CD8-positive, alpha-beta memory T cell (primary cell): ENCODE measurements around the gene NES. TPM values are rescaled to one million over a fixed set of nuclear protein-coding genes. Genes with fewer than 3 reads are reported as not detected.

ENCODE experiments used
- CTCF ChIA-PET: fragments of 350-600 bp; sonication (Branson Sonifier 250); formaldehyde crosslinking; loops from one replicate; lab custom pipeline; 2021; ENCODE audit warnings: antibody characterized with exemption; lab: Charles Lee
- POLR2A ChIA-PET: fragments of 350-600 bp; sonication (Branson Sonifier 250); formaldehyde crosslinking; loops from one replicate; lab custom pipeline; 2021; ENCODE audit warnings: antibody characterized with exemption; lab: Charles Lee
- DNase-seq, 5 donors: peaks; one replicate each; pipeline versions ENCODE4 v3.0.0 to v3.0.0-alpha.2; 2020 to 2022; ENCODE audit warnings: mixed read lengths in 1 of 5
- H3K27ac ChIP-seq: one replicate; pipeline ENCODE4 v1.7.0; 2013; ENCODE audit warnings: low read depth, mild to moderate bottlenecking, low read length, moderate library complexity
- H3K27me3 ChIP-seq: 2 replicates; pipeline ENCODE4 v1.7.0; 2013; ENCODE audit warnings: low read length, mild to moderate bottlenecking; ENCODE audit not compliant: insufficient read depth, poor library complexity, severe bottlenecking
- H3K36me3 ChIP-seq: 2 replicates; pipeline ENCODE4 v1.7.0; 2013; ENCODE audit warnings: mild to moderate bottlenecking, low read length, moderate library complexity; ENCODE audit not compliant: insufficient read depth
- H3K4me1 ChIP-seq: 2 replicates; pipeline ENCODE4 v1.7.0; 2013; ENCODE audit warnings: mild to moderate bottlenecking, low read length, moderate library complexity; ENCODE audit not compliant: insufficient read depth
- H3K4me3 ChIP-seq: 2 replicates; pipeline ENCODE4 v1.7.0; 2013; ENCODE audit warnings: mild to moderate bottlenecking, low read length
- H3K9me3 ChIP-seq: 2 replicates; pipeline ENCODE4 v1.7.0; 2013; ENCODE audit warnings: mild to moderate bottlenecking, low read length
- H3K27ac Mint-ChIP-seq, 8 donors: one replicate each; pipeline ENCODE4 v1.8.0; 2020 to 2021; ENCODE audit warnings: mixed read lengths in 8 of 8, mild to moderate bottlenecking in 6 of 8, inconsistent platforms in 3 of 8, moderate library complexity in 3 of 8
- H3K27me3 Mint-ChIP-seq, 2 donors: one replicate each; pipeline ENCODE4 v1.8.0; 2020 to 2021; ENCODE audit warnings: mixed read lengths in 2 of 2, mild to moderate bottlenecking in 1 of 2, moderate library complexity in 1 of 2
- H3K36me3 Mint-ChIP-seq, 3 donors: one replicate each; pipeline ENCODE4 v1.8.0; 2020 to 2021; ENCODE audit warnings: mixed read lengths in 3 of 3, inconsistent platforms in 1 of 3, mild to moderate bottlenecking in 1 of 3
- H3K4me1 Mint-ChIP-seq, 3 donors: one replicate each; pipeline ENCODE4 v1.8.0; 2020 to 2021; ENCODE audit warnings: mixed read lengths in 3 of 3, inconsistent platforms in 1 of 3, mild to moderate bottlenecking in 1 of 3
- H3K4me3 Mint-ChIP-seq, 7 donors: one replicate each; pipeline ENCODE4 v1.8.0; 2020 to 2021; ENCODE audit warnings: mixed read lengths in 7 of 7, mild to moderate bottlenecking in 6 of 7, moderate library complexity in 4 of 7, inconsistent platforms in 2 of 7
- H3K9me3 Mint-ChIP-seq, 5 donors: one replicate each; pipeline ENCODE4 v1.8.0; 2020 to 2022; ENCODE audit warnings: mixed read lengths in 5 of 5, mild to moderate bottlenecking in 3 of 5, moderate library complexity in 2 of 5, inconsistent platforms in 1 of 5
- polyA plus RNA-seq: library from polyadenylated mRNA; unstranded; fragments of 300-500 nt; fragmentation: Illumina TruSeq; gene quantifications from one replicate; pipeline ENCODE4 v1.2.3, GENCODE V29; 2021
- total RNA-seq, 2 experiments: library from RNA; stranded (reverse); gene quantifications; one replicate each; pipeline ENCODE4 v1.2.3, GENCODE V29; 2021

Gene NES
- total and polyA plus RNA-seq, 3 experiments from 2014 or later: not detected

GRCh38 chr1:156663178-156663577 lies 14.0 kb downstream of the NES start:
- Mint-ChIP-seq H3K4me3 (no peak overlapping the region), H3K9me3 (no peaks in the 10 kb centered on the region), H3K27me3 (peaks cover 0 to 3% of the 10 kb centered on the region in 2 donors), H3K36me3 (no peaks in the 10 kb centered on the region), H3K27ac (peak overlapping the region in 2 of 8 donors; percentile 60 to 61), H3K4me1 (peaks cover 24 to 40% (median 27%) of the 10 kb centered on the region in 3 donors)
- Histone ChIP-seq H3K27ac (peak overlapping the region; percentile 38), H3K4me1 (peaks cover 37% of the 10 kb centered on the region), H3K9me3 (no peaks in the 10 kb centered on the region), H3K36me3 (no peaks in the 10 kb centered on the region), H3K4me3 (no peak overlapping the region), H3K27me3 (no peaks in the 10 kb centered on the region)
- ChIA-PET CTCF (interaction anchor here (1.5 kb wide), 1 partner anchor 27 kb away, joined by 3 read pairs; no protein-coding TSS in a partner anchor), POLR2A (no interaction called here)
- DNase-seq: no peak

- peaks cover 0 to 3% of the 10 kb centered on the region in 2 donors for H3K27me3 Mint-ChIP-seq
- H3K4me3 Mint-ChIP-seq: no peak overlapping the region
- no peaks in the 10 kb centered on the region for H3K9me3 Mint-ChIP-seq
- DNase-seq: no peak
- CTCF ChIA-PET: interaction anchor here (1.0 kb wide), 1 partner anchor 15 kb away, joined by 4 read pairs; no protein-coding TSS in a partner anchor
- POLR2A ChIA-PET: no interaction called here
- peaks cover 24 to 45% (median 31%) of the 10 kb centered on the region in 3 donors for H3K4me1 Mint-ChIP-seq
- peaks cover 42% of the 10 kb centered on the region for H3K4me1 ChIP-seq
- H3K36me3 Mint-ChIP-seq: no peaks in the 10 kb centered on the region
- no peaks in the 10 kb centered on the region for H3K9me3 ChIP-seq
- peak overlapping the region in 2 of 8 donors; percentile 60 to 61 for H3K27ac Mint-ChIP-seq
- H3K36me3 ChIP-seq: no peaks in the 10 kb centered on the region
- H3K27ac ChIP-seq: peak overlapping the region; percentile 38
- H3K4me3 ChIP-seq: no peak overlapping the region
- H3K27me3 ChIP-seq: no peaks in the 10 kb centered on the region
Measured at GRCh38 chr1:156662800-156663055, 14.5 kb downstream of the NES start.

GRCh38 chr1:156662005-156662799 lies 15.0 kb downstream of the NES start:
- H3K27me3 Mint-ChIP-seq: peaks cover 3 to 7% of the 10 kb centered on the region in 2 donors
- H3K9me3 Mint-ChIP-seq: no peaks in the 10 kb centered on the region
- POLR2A ChIA-PET: no interaction called here
- peaks cover 47% of the 10 kb centered on the region for H3K4me1 ChIP-seq
- no peak for DNase-seq
- peaks cover 30 to 50% (median 37%) of the 10 kb centered on the region in 3 donors for H3K4me1 Mint-ChIP-seq
- no peaks in the 10 kb centered on the region for H3K36me3 ChIP-seq
- no peaks in the 10 kb centered on the region for H3K9me3 ChIP-seq
- no peak overlapping the region for H3K4me3 ChIP-seq
- no peaks in the 10 kb centered on the region for H3K36me3 Mint-ChIP-seq
- no peak overlapping the region for H3K4me3 Mint-ChIP-seq
- H3K27me3 ChIP-seq: peaks cover 3% of the 10 kb centered on the region
- H3K27ac Mint-ChIP-seq: peak overlapping the region in 3 of 8 donors; percentile 24 to 86 (median 61)
- CTCF ChIA-PET: interaction anchor here (1.0 to 2.1 kb wide), 3 partner anchors 14 to 66 kb away, joined by 4 to 9 read pairs (median 6); partner anchors contain the start of genes ISG20L2, METTL25B and NES
- H3K27ac ChIP-seq: peak overlapping the region; percentile 80

GRCh38 chr1:156660752-156661112 lies 16.5 kb downstream of the NES start:
- ChIA-PET POLR2A (interaction anchor here (0.7 kb wide), 1 partner anchor 97 kb away, joined by 3 read pairs; no protein-coding TSS in a partner anchor), CTCF (interaction anchor here (0.7 to 7.6 kb wide), 12 partner anchors 16 to 178 kb away, joined by 3 to 93 read pairs (median 4); partner anchors contain the start of genes ISG20L2, METTL25B and NES)
- H3K36me3 Mint-ChIP-seq: no peaks in the 10 kb centered on the region
- H3K27me3 Mint-ChIP-seq: peaks cover 18% of the 10 kb centered on the region in 2 donors
- Histone ChIP-seq H3K36me3 (no peaks in the 10 kb centered on the region), H3K4me3 (peak overlapping the region; percentile 14), H3K27ac (peak overlapping the region; percentile 80), H3K27me3 (peaks cover 16% of the 10 kb centered on the region), H3K4me1 (peaks cover 58% of the 10 kb centered on the region), H3K9me3 (no peaks in the 10 kb centered on the region)
- no peak for DNase-seq
- peak overlapping the region in 1 of 7 donors; percentile 71 for H3K4me3 Mint-ChIP-seq
- peaks cover 35 to 60% (median 44%) of the 10 kb centered on the region in 3 donors for H3K4me1 Mint-ChIP-seq
- H3K9me3 Mint-ChIP-seq: no peaks in the 10 kb centered on the region
- peak overlapping the region in 6 of 8 donors; percentile 8 to 86 (median 71) for H3K27ac Mint-ChIP-seq

GRCh38 chr1:156659988-156660751 lies 17.0 kb downstream of the NES start:
- H3K36me3 ChIP-seq: no peaks in the 10 kb centered on the region
- H3K36me3 Mint-ChIP-seq: no peaks in the 10 kb centered on the region
- peak; percentile 85 to 92 (median 88) for DNase-seq
- H3K9me3 ChIP-seq: no peaks in the 10 kb centered on the region
- H3K27ac Mint-ChIP-seq: peak overlapping the region; percentile 11 to 86 (median 74)
- ChIA-PET POLR2A (no interaction called here), CTCF (interaction anchor here (0.7 to 7.6 kb wide), 21 partner anchors 10 to 1549 kb away, joined by 3 to 93 read pairs (median 4); partner anchors contain the start of genes ISG20L2, METTL25B and NES)
- peaks cover 35 to 60% (median 44%) of the 10 kb centered on the region in 3 donors for H3K4me1 Mint-ChIP-seq
- H3K4me3 Mint-ChIP-seq: peak overlapping the region; percentile 24 to 75 (median 62)
- no peaks in the 10 kb centered on the region for H3K9me3 Mint-ChIP-seq
- peaks cover 58% of the 10 kb centered on the region for H3K4me1 ChIP-seq
- peak overlapping the region; percentile 80 for H3K27ac ChIP-seq
- peaks cover 17 to 23% of the 10 kb centered on the region in 2 donors for H3K27me3 Mint-ChIP-seq
- peak overlapping the region; percentile 36 for H3K4me3 ChIP-seq
- peaks cover 22% of the 10 kb centered on the region for H3K27me3 ChIP-seq

GRCh38 chr1:156659661-156659987 lies 17.6 kb downstream of the NES start:
- peaks cover 18 to 29% of the 10 kb centered on the region in 2 donors for H3K27me3 Mint-ChIP-seq
- no peaks in the 10 kb centered on the region for H3K36me3 Mint-ChIP-seq
- DNase-seq: no peak
- H3K9me3 Mint-ChIP-seq: no peaks in the 10 kb centered on the region
- POLR2A ChIA-PET: no interaction called here
- peaks cover 35 to 60% (median 44%) of the 10 kb centered on the region in 3 donors for H3K4me1 Mint-ChIP-seq
- CTCF ChIA-PET: interaction anchor here (0.7 to 7.6 kb wide), 16 partner anchors 10 to 1549 kb away, joined by 3 to 93 read pairs (median 3); partner anchors contain the start of gene NES
- Histone ChIP-seq H3K9me3 (no peaks in the 10 kb centered on the region), H3K27ac (peak overlapping the region; percentile 27), H3K4me3 (peak overlapping the region; percentile 36), H3K36me3 (no peaks in the 10 kb centered on the region), H3K27me3 (peaks cover 26% of the 10 kb centered on the region), H3K4me1 (peaks cover 58% of the 10 kb centered on the region)
- H3K4me3 Mint-ChIP-seq: peak overlapping the region; percentile 16 to 75 (median 60)
- H3K27ac Mint-ChIP-seq: peak overlapping the region in 6 of 8 donors; percentile 18 to 86 (median 64)

- Histone ChIP-seq H3K36me3 (no peaks in the 10 kb centered on the region), H3K27me3 (peaks cover 26% of the 10 kb centered on the region), H3K9me3 (no peaks in the 10 kb centered on the region), H3K4me3 (peak overlapping the region; percentile 36), H3K27ac (peak overlapping the region; percentile 27), H3K4me1 (peaks cover 58% of the 10 kb centered on the region)
- DNase-seq: no peak
- Mint-ChIP-seq H3K27me3 (peaks cover 24 to 35% of the 10 kb centered on the region in 2 donors), H3K9me3 (no peaks in the 10 kb centered on the region), H3K36me3 (no peaks in the 10 kb centered on the region), H3K27ac (peak overlapping the region in 2 of 8 donors; percentile 76 to 86), H3K4me3 (peak overlapping the region in 5 of 7 donors; percentile 16 to 87 (median 62)), H3K4me1 (peaks cover 35 to 60% (median 44%) of the 10 kb centered on the region in 3 donors)
- CTCF ChIA-PET: interaction anchor here (0.7 to 7.6 kb wide), 21 partner anchors 9 to 1548 kb away, joined by 3 to 93 read pairs (median 4); partner anchors contain the start of genes CRABP2 and NES
- POLR2A ChIA-PET: no interaction called here
Measured at GRCh38 chr1:156658945-156659574, 18.1 kb downstream of the NES start.
